ENCODE data around the gene NECAB2.
A peak's percentile ranks its signal among the peaks of the same experiment; 100 is the strongest.

Gene NECAB2

DNA sequence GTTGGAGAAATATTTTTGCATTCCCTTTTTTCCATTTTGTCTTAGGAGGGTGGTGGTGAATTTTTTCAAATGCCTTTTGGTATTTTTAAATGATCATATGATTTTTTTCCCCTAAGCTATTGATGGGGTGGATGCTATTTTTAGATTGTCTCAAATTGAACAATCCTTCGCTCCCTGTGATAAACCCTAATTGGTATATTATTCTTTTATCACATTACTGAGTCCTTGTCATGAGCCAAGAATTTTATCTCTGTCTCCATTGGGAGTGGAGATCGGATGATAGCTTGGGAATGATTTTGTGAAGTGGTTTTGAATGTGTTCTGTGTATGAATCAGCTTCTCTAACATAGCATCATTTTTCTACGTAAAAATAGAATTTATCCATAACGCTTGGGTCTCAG, 15.4 kb downstream of the NECAB2 start:
- DNase-seq (ENCODE audit: low read depth in 1 of 2, low spot score in 1 of 2), result no peak

- no peak for DNase-seq (ENCODE audit: low read depth in 1 of 2, low spot score in 1 of 2)
Observed at GRCh38 chr16:83989300-83989699, 21.3 kb downstream of the NECAB2 start.

- DNase-seq (ENCODE audit: low read depth in 1 of 2, low spot score in 1 of 2), result no peak
Observed at GRCh38 chr16:83990492-83990891, 22.4 kb downstream of the NECAB2 start.

DNA sequence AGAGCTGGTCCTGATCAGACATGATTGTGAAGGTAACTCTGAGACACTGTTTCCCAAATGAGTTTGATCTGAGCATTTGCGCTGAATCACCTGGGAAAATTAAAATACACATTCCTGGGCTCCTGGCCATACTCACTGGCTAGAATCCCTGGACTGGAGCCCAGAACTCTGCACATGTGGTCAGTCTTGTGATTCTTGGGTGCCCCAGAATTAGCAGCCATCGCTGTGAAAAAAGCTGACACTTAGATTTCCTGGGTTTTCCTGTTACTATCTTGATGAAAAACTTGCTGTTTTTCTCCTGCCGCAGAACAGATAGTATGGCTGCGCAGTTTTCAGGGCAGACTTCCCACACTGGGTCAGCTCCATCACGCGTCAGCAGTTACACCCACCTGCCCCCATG, 24.6 kb downstream of the NECAB2 start:
- DNase-seq (ENCODE audit: low read depth in 1 of 2, low spot score in 1 of 2), result no peak

GRCh38 chr16:83994087-83994486, 26.0 kb downstream of the NECAB2 start:
- DNase-seq (ENCODE audit: low read depth in 1 of 2, low spot score in 1 of 2), result no peak

GRCh38 chr16:83994703-83995102, 26.7 kb downstream of the NECAB2 start:
- no peak for DNase-seq (ENCODE audit: low read depth in 1 of 2, low spot score in 1 of 2)

- DNase-seq (ENCODE audit: low read depth in 1 of 2, low spot score in 1 of 2), result no peak
Observed at GRCh38 chr16:83995754-83996153, 27.7 kb downstream of the NECAB2 start.

DNA sequence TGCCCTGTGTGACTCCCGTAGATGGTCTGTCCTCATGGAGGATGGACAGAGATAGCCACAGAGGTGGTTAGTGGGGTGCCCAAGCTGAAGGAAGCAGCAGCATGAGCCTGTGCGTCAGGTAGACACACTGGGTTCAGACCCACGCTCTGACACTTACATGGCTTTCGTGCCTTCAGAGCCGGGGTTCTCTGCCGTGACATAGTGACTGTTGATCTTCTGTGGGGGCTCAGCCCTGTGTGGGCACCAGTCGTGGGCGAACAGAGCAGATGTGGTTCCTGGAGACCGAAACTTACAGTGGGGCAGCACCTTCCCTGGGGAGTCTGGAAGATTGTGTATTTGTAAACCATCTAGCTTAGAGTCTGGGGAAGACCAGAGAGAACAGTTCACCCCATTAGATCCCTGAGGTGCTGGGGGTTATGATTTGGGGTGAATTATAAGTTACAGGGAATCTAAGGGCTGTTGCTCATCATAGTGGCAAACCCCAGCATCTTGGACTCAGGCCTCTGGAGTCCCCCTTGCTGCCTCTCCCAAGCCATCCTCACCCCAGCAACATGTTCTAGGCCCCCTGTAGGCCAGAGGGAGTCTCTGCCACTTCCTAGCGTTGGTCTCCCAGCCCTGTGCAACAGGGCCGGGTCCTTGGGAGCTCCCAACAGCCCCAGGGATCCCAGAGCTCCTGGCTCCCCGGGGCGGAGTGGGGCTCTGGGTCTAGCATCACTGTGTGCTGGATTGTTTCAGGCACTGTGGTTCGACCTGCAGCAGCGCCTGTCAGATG, 28.6 kb downstream of the NECAB2 start:
- no peak for DNase-seq (ENCODE audit: low read depth in 1 of 2, low spot score in 1 of 2)

GRCh38 chr16:83998091-83998490, 30.0 kb downstream of the NECAB2 start:
- no peak for DNase-seq (ENCODE audit: low read depth in 1 of 2, low spot score in 1 of 2)

- DNase-seq (ENCODE audit: low read depth in 1 of 2, low spot score in 1 of 2), result no peak
Observed at GRCh38 chr16:84000989-84001642, 33.1 kb downstream of the NECAB2 start.

GRCh38 chr16:84001726-84002125, 33.7 kb downstream of the NECAB2 start:
- no peak for DNase-seq (ENCODE audit: low read depth in 1 of 2, low spot score in 1 of 2)

- no peak for DNase-seq (ENCODE audit: low read depth in 1 of 2, low spot score in 1 of 2)
Observed at GRCh38 chr16:84003038-84003437, 35.0 kb downstream of the NECAB2 start.

DNA sequence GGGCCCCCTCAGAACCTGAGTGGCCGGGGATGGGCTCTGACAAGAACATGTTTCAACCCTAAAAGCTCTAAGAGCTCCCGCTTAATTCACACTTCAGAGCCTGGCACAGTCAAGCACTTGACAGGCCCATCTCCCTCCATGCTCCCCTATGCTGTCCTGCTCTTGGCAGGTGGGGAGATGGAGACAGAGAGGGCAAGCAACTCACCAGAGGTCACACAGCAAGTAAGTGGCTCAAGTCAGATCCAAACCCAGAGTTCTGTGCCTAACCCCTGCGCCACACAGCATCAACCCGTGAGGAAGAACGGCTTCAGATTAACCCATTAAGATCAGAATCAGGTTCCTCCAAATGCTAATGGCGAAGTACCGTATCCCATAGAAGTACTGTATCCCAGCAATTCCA, 36.4 kb downstream of the NECAB2 start:
- no peak for DNase-seq (ENCODE audit: low read depth in 1 of 2, low spot score in 1 of 2)

DNA sequence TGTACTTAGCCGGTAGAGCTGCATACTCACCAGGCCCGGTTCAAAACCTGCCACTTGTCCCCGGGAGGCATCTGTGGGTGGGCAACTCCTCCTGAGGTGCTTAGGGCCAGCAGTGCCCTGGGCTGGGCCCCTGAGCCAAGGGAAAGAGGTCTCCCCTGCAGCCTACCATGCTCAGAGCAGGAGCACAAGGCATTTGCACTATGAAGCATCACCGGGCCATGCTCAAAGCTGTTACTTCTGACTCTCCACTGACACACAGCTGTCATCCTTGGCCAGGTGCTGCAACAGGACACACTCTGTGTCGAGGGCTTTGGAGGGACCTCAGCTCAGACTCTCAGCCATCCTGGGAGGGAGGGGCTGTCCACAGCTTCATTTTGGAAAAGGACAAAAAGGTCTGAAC, 37.3 kb downstream of the NECAB2 start:
- no peak for DNase-seq (ENCODE audit: low read depth in 1 of 2, low spot score in 1 of 2)

- no peak for DNase-seq (ENCODE audit: low read depth in 1 of 2, low spot score in 1 of 2)
Observed at GRCh38 chr16:84007520-84007919, 39.5 kb downstream of the NECAB2 start.

DNA sequence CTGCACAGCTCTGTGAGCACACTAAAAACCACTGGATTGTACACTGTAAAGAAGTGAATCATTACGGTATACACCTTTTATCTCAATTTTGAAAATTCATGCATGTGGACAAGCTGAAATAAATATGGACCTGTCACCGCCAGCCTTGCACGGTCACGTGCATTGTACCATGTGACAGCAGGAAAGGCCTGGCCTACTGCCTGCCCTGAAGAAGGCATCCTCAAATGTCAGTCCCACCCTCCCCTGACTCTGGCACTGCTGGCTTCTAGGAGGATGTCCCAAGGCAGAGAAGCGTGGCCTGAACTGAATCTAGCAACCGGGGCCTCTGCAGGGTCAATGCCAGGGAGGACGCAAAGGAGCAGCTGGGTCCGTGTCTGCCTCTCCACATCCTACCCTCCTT, 39.9 kb downstream of the NECAB2 start:
- no peak for DNase-seq (ENCODE audit: low read depth in 1 of 2, low spot score in 1 of 2)

GRCh38 chr16:84009282-84009681, 41.2 kb downstream of the NECAB2 start:
- no peak for DNase-seq (ENCODE audit: low read depth in 1 of 2, low spot score in 1 of 2)

DNA sequence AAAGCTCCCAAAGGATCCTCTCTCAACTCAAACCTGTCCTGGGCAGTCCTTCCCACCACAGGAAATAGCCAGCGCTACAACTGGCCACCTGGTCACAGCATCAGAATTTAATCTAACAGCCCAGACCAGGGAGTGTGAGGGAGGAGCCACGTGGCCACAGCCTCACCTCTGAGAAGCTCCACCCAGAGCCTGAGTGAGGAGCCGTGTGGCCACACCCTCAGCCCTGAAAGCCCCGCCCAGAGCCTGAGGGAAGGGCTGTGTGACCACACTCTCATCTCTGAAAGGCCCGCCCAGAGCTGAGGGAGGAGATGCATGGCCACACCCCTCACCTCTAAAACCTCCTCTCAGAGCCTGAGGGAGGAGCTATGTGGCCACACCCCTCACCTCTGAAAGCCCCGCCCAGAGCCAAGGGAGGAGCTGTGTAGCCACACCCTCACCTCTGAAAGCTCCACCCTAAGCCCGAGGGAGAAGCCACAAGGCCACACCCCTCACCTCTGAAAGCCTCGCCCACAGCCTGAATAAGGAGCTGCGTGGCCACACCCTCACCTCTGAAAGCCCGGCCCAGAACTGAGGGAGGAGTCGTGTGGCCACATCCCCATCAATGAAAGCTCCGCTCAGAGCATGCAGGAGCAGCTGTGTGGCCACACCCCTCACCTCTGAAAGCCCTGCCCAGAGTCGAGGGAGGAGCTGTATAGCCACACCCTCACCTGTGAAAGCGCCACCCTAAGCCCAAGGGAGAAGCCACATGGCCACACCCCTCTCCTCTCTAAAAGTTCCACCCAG, 45.9 kb downstream of the NECAB2 start:
- peak; percentile 5 to 27 for DNase-seq (ENCODE audit: low read depth in 1 of 2, low spot score in 1 of 2)

DNA sequence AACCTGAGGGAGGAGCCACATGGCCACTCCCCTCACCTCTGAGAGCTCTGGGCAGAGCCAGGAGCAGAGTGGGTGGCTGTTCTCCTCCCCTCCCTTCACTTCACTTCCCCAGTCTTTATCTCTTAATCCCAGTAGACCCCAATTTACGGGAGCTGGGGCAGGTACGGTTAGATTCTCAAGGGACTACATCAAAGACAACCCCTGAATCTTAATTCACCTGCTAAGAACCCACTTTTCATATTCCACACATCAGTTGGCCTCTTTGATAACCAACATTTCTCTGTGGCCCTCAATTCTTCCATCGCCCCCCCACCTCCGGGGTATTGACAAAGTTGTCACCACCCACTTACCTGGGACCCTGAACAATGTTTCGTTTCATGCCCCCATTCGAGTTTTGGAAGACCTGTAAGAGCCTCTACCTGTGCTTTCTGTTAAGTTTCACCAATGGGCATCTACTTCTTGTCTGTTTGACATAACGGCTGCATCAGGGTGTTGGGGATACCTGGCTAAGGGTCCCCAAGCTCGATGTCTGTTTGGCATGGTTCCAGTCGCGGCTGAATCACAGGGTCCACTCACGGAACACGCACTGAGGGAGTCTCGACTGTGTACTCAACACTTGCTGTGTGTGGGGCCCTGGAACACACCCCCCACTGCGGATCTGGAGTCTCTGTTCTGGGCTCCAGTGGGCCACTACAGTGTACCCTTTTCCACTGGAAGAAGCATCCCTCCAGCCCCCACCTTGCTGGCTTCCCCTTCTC, 46.7 kb downstream of the NECAB2 start:
- no peak for DNase-seq (ENCODE audit: low read depth in 1 of 2, low spot score in 1 of 2)

- no peak for DNase-seq (ENCODE audit: low read depth in 1 of 2, low spot score in 1 of 2)
Observed at GRCh38 chr16:84015399-84015798, 47.4 kb downstream of the NECAB2 start.

- DNase-seq (ENCODE audit: low read depth in 1 of 2, low spot score in 1 of 2), result no peak
Observed at GRCh38 chr16:84016477-84016876, 48.4 kb downstream of the NECAB2 start.

All from stimulated activated CD4-positive, alpha-beta T cell treated with anti-CD3 and anti-CD28 coated beads, Interleukin-15, amount 100 ng/mL, for 1 hour (primary cell).